ENCODE results near the gene COX10. TPM values are rescaled to one million over a fixed set of nuclear protein-coding genes. Genes with fewer than 3 reads are reported as not detected.
"Not testable (repeated sequence)": the region's sequence is repeated elsewhere in the genome, so short reads cannot be mapped to it uniquely, and the experiment has no call there.

COX10 gene
- total and polyA plus RNA-seq, 2 experiments from 2014 or later = 13.9 to 18.5 TPM

DNA sequence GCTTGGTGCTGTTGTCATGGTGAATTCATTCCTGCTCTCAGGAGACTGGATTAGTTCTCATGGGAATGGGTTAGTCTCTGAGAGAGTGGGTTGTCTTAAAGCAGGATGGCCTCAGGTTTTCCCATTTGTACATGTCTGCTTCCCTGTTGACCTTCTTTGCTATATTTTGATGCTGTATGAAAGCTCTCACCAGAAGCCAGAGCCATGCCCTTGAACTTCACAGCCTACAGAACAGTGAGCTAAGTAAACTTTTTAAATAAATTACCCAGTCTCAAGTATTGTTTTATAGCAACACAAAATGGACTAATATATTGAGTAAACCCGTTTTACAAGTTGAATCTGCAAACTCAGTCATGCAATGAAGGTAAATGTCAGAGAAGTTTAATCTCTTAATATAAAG lies 100.6 kb downstream of the COX10 start:
- no peak overlapping the region for H3K4me3 ChIP-seq
- H3K9me3 ChIP-seq (ENCODE audit: low read depth) = peaks cover 9% of the 10 kb centered on the region
- H3K27me3 ChIP-seq (replicated peaks; ENCODE audit: insufficient read depth) = no peaks in the 10 kb centered on the region
- WGBS, 2 experiments (ENCODE audit: low coverage in 1 of 2, low lambda C conversion rate in 2 of 2, missing lambda C conversion rate in 2 of 2) = 95 to 96% methylated on average over 1 of the region's 1 CpG
- no peak overlapping the region for H3K27ac ChIP-seq
- no peak overlapping the region for H2AFZ ChIP-seq
- no peaks in the 10 kb centered on the region for H4K20me1 ChIP-seq (ENCODE audit: insufficient read depth)
- no peaks in the 10 kb centered on the region for H3K36me3 ChIP-seq (ENCODE audit: low read depth)
- no peaks in the 10 kb centered on the region for H3K4me1 ChIP-seq (ENCODE audit: insufficient read depth)
- in situ Hi-C loops (cut with MboI) = no loop called here
- no peaks in the 10 kb centered on the region for H3K79me2 ChIP-seq (ENCODE audit: insufficient read depth)
- DNase-seq = no peak
- no peaks in the 10 kb centered on the region for H3F3A ChIP-seq (ENCODE audit: insufficient read depth)
- no peak for TF ChIP-seq EZH2phosphoT487 (IDR thresholded peaks at IDR 0.05; ENCODE audit: insufficient read depth, low read depth)
- TF ChIP-seq EZH2 (IDR thresholded peaks at IDR 0.05; ENCODE audit: insufficient read depth, poor library complexity, severe bottlenecking) = no peak
- no peaks in the 10 kb centered on the region for H3K9me2 ChIP-seq (ENCODE audit: insufficient read depth)
- H3K9ac ChIP-seq = no peak overlapping the region
- no peak overlapping the region for H3K4me2 ChIP-seq (ENCODE audit: unreplicated experiment)

DNA sequence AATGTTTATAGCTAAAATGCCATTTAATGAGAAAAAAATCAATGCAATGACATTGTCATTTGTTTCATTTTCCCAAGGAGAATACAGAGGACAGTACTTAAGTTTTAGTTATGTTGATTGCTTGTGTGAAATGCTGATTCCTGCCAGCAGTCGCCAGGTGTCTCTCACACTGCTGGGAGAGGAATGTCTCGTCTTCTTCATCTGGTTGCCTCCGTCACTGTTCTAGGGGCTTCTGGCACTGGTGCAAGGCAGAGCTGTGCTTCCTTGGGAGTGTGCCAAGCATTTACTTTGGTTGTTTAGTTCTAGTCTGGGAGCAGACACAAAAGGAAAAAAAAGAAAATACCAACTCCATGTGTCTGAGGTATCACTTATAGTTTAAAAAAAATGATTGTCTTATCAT lies 107.7 kb downstream of the COX10 start:
- not testable (repeated sequence) for H3K27ac ChIP-seq, DNase-seq
- 86 to 88% methylated on average over 3 of the region's 3 CpGs for whole genome bisulfite sequencing, 2 experiments (ENCODE audit: low coverage in 1 of 2, low lambda C conversion rate in 2 of 2, missing lambda C conversion rate in 2 of 2)

DNA sequence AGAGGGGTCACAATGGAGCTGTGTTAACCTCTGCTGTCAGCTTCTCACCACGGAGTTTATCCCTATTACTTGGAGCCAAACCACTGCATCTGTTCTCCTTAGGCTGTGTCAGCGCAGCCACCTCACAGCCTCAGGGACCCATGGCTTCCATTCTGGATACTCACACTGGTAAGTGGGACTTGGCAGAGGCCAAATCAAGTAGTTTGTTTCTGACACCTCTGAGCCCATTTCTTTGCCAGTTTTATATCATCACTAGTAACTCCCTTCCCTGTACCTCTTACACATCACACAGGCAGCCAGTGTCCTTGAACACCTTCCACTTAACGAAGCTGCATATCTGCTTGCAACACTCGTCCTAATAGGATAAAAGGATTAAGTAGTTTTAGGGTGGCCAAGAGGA lies 108.5 kb downstream of the COX10 start:
- H3K4me2 ChIP-seq (ENCODE audit: unreplicated experiment); H3F3A ChIP-seq (ENCODE audit: insufficient read depth); H3K9ac ChIP-seq; DNase-seq; H3K9me2 ChIP-seq (ENCODE audit: insufficient read depth); H3K4me1 ChIP-seq (ENCODE audit: insufficient read depth); H3K27me3 ChIP-seq (replicated peaks; ENCODE audit: insufficient read depth); H2AFZ ChIP-seq; H3K4me3 ChIP-seq; H3K36me3 ChIP-seq (ENCODE audit: low read depth); H3K27ac ChIP-seq; H4K20me1 ChIP-seq (ENCODE audit: insufficient read depth); in situ Hi-C loops (cut with MboI); H3K9me3 ChIP-seq (ENCODE audit: low read depth); H3K79me2 ChIP-seq (ENCODE audit: insufficient read depth): not testable (repeated sequence)
- WGBS, 2 experiments (ENCODE audit: low coverage in 1 of 2, low lambda C conversion rate in 2 of 2, missing lambda C conversion rate in 2 of 2) = 89 to 100% methylated on average over 1 of the region's 4 CpGs

More for the DNA sequence above, 107.7 kb downstream of the COX10 start:
- in situ Hi-C loops (cut with MboI); H3K9ac ChIP-seq; H3K9me2 ChIP-seq (ENCODE audit: insufficient read depth); H3K4me1 ChIP-seq (ENCODE audit: insufficient read depth); H3K4me3 ChIP-seq; H3K79me2 ChIP-seq (ENCODE audit: insufficient read depth); H3K4me2 ChIP-seq (ENCODE audit: unreplicated experiment); H3K9me3 ChIP-seq (ENCODE audit: low read depth); H3F3A ChIP-seq (ENCODE audit: insufficient read depth); H3K36me3 ChIP-seq (ENCODE audit: low read depth); H3K27me3 ChIP-seq (replicated peaks; ENCODE audit: insufficient read depth); H2AFZ ChIP-seq; H4K20me1 ChIP-seq (ENCODE audit: insufficient read depth): not testable (repeated sequence)

DNA sequence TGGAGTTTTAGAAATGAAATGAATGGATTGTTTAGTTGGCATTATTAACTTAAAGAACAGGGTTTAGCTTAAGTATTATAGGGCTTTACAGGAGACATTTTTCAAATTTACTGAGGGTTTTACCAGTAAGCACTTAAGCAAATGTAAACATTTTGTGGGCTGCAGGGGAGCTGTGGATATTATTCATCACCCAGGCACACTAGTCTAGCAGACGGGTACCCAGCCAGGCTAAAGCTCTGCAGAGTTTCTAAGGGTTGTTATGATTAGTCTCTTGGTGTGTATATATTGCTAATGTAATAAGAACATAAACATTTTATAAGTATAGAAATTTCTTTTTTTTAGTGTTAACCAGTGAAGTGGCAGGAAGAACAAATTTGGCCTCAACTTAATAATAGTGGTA lies 110.6 kb downstream of the COX10 start:
- H3K4me3 ChIP-seq; H3K4me2 ChIP-seq (ENCODE audit: unreplicated experiment); H3K9me2 ChIP-seq (ENCODE audit: insufficient read depth); H3K4me1 ChIP-seq (ENCODE audit: insufficient read depth); H3K79me2 ChIP-seq (ENCODE audit: insufficient read depth); H3K27me3 ChIP-seq (replicated peaks; ENCODE audit: insufficient read depth); H3F3A ChIP-seq (ENCODE audit: insufficient read depth); in situ Hi-C loops (cut with MboI); H3K9ac ChIP-seq; H2AFZ ChIP-seq; H4K20me1 ChIP-seq (ENCODE audit: insufficient read depth); H3K27ac ChIP-seq; H3K9me3 ChIP-seq (ENCODE audit: low read depth); DNase-seq; H3K36me3 ChIP-seq (ENCODE audit: low read depth): not testable (repeated sequence)
- whole genome bisulfite sequencing, 2 experiments (ENCODE audit: low coverage in 1 of 2, low lambda C conversion rate in 2 of 2, missing lambda C conversion rate in 2 of 2) = 56% methylated on average over 1 of the region's 1 CpG; no CpG with 5 or more reads in 1 of the 2 experiments

DNA sequence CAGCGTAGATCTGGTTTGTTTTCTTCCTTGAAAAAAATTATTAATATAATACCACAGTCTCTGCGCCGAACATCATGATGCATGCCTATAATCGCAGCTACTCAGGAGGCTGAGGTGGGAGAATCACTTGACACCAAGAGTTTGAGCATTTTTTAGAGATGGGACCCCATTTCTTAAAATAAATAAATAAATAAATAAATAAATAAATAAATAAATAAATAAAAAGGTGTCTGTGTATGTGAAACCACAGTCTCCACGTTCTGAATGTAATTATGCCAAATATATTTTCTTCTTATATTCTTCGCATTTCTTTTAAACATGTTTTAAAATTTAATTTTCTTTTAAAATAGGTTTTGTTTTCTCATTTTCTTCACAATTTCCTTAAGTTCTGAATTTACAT lies 112.8 kb downstream of the COX10 start:
- H4K20me1 ChIP-seq (ENCODE audit: insufficient read depth); H3K9ac ChIP-seq; H3K27ac ChIP-seq; H3K4me1 ChIP-seq (ENCODE audit: insufficient read depth); H2AFZ ChIP-seq; H3K79me2 ChIP-seq (ENCODE audit: insufficient read depth); H3K9me3 ChIP-seq (ENCODE audit: low read depth); H3K4me2 ChIP-seq (ENCODE audit: unreplicated experiment); DNase-seq; H3K9me2 ChIP-seq (ENCODE audit: insufficient read depth); H3K27me3 ChIP-seq (replicated peaks; ENCODE audit: insufficient read depth); H3K4me3 ChIP-seq; H3F3A ChIP-seq (ENCODE audit: insufficient read depth); H3K36me3 ChIP-seq (ENCODE audit: low read depth); in situ Hi-C loops (cut with MboI): not testable (repeated sequence)
- WGBS, 2 experiments (ENCODE audit: low coverage in 1 of 2, low lambda C conversion rate in 2 of 2, missing lambda C conversion rate in 2 of 2) = 96 to 97% methylated on average over 6 of the region's 6 CpGs

DNA sequence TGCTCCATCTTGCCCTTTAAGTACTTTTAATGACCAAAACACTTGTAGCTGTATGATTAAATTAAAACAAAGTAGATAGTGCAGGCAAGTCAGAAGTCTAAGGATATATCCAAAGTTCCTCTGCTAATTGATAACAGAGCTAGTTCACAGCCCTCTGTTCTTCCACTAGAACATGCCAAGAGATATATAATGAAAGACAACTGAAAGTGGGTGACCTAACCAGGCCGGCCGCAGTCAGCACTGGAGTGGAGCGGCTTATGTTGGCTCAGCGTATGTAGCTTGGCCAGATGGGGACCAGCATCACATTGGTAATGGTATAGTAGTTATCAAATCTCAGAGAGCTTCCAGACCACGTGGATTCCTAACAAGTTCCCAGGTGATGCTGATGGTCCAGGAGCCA lies 115.2 kb downstream of the COX10 start:
- DNase-seq = not testable (repeated sequence)
- WGBS, 2 experiments (ENCODE audit: low coverage in 1 of 2, low lambda C conversion rate in 2 of 2, missing lambda C conversion rate in 2 of 2) = 80 to 86% methylated on average over 2 to 4 of the region's 5 CpGs

DNA sequence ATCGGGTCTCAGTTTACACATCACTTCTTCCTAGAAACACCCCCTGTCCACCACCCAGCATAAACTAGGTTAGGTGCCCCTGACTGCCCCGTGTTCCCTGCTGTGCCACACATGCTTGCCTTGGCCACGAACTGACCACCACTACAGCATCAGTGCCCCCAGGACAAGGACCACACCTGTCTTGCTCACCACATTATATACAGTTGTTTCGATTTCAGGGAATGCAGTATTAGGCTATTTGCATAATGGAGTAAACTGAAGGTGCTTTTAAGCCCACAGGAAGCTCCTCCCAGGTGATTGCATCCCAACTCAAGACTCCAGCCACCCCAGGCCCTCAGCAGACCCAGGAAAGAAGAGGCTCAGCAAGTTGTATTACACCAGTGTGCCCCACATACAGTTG lies 117.1 kb downstream of the COX10 start:
- H3K4me1 ChIP-seq (ENCODE audit: insufficient read depth); H3K4me2 ChIP-seq (ENCODE audit: unreplicated experiment); H3K27me3 ChIP-seq (replicated peaks; ENCODE audit: insufficient read depth); H3K9me3 ChIP-seq (ENCODE audit: low read depth); H3K27ac ChIP-seq; H4K20me1 ChIP-seq (ENCODE audit: insufficient read depth); in situ Hi-C loops (cut with MboI); DNase-seq; H3K79me2 ChIP-seq (ENCODE audit: insufficient read depth); H3K4me3 ChIP-seq; H2AFZ ChIP-seq; H3K36me3 ChIP-seq (ENCODE audit: low read depth); H3K9me2 ChIP-seq (ENCODE audit: insufficient read depth); H3F3A ChIP-seq (ENCODE audit: insufficient read depth); H3K9ac ChIP-seq: not testable (repeated sequence)
- WGBS, 2 experiments (ENCODE audit: low coverage in 1 of 2, low lambda C conversion rate in 2 of 2, missing lambda C conversion rate in 2 of 2) = 90 to 92% methylated on average over 2 to 3 of the region's 4 CpGs

More for the DNA sequence above, 115.2 kb downstream of the COX10 start:
- H2AFZ ChIP-seq; H3K79me2 ChIP-seq (ENCODE audit: insufficient read depth); H4K20me1 ChIP-seq (ENCODE audit: insufficient read depth); H3K27ac ChIP-seq; H3K9me3 ChIP-seq (ENCODE audit: low read depth); in situ Hi-C loops (cut with MboI); H3K4me3 ChIP-seq; H3F3A ChIP-seq (ENCODE audit: insufficient read depth); H3K36me3 ChIP-seq (ENCODE audit: low read depth); H3K9me2 ChIP-seq (ENCODE audit: insufficient read depth); H3K27me3 ChIP-seq (replicated peaks; ENCODE audit: insufficient read depth); H3K9ac ChIP-seq; H3K4me1 ChIP-seq (ENCODE audit: insufficient read depth); H3K4me2 ChIP-seq (ENCODE audit: unreplicated experiment): not testable (repeated sequence)

Data from GM23248 (cell line).